Astrocyte of the spinal cord (primary cell): ENCODE results near the gene FIGNL1.

Experiments
- DNase-seq: peaks from one replicate; pipeline ENCODE4 v3.0.0; 2011; ENCODE audit warnings: low read depth, low spot score
- H3K4me3 ChIP-seq: 2 replicates; pipeline ENCODE4 v1.5.1; 2011; ENCODE audit warnings: low read depth, mild to moderate bottlenecking, low read length, moderate library complexity
- CTCF ChIP-seq: IDR thresholded peaks from 2 replicates; pipeline ENCODE4 v1.5.1; 2012; ENCODE audit warnings: low read depth, mild to moderate bottlenecking, low read length, inconsistent platforms
- in situ Hi-C: cut with HindIII; loops from 2 replicates; pipeline ENCODE4 v1.10.0; 2017; ENCODE audit warnings: low sequenced_read_pairs

FIGNL1 gene

GRCh38 chr7:50455658-50456057 lies 5.5 kb upstream of the FIGNL1 start:
- no peak for DNase-seq
- TF ChIP-seq CTCF = no peak
- H3K4me3 ChIP-seq = no peak overlapping the region
- in situ Hi-C loops = no loop called here

- in situ Hi-C loops = no loop called here
- H3K4me3 ChIP-seq = no peak overlapping the region
- DNase-seq = no peak
- no peak for TF ChIP-seq CTCF
These were observed 4.8 kb upstream of the FIGNL1 start for GRCh38 chr7:50454968-50455367.

GRCh38 chr7:50450590-50451032 lies 461 bp upstream of the FIGNL1 start:
- no peak for TF ChIP-seq CTCF
- in situ Hi-C loops = no loop called here
- DNase-seq = no peak
- H3K4me3 ChIP-seq = peak overlapping the region; percentile 65

- H3K4me3 ChIP-seq = peak overlapping the region; percentile 65
- no peak for DNase-seq
- TF ChIP-seq CTCF = no peak
- in situ Hi-C loops = no loop called here
These were observed 659 bp downstream of the FIGNL1 start for GRCh38 chr7:50449501-50449880.

- in situ Hi-C loops = no loop called here
- no peak for DNase-seq
- no peak for TF ChIP-seq CTCF
- no peak overlapping the region for H3K4me3 ChIP-seq
These were observed 1.3 kb downstream of the FIGNL1 start for GRCh38 chr7:50448823-50449222.

GRCh38 chr7:50446542-50446960 lies 3.6 kb downstream of the FIGNL1 start:
- DNase-seq = peak; percentile 95
- H3K4me3 ChIP-seq = no peak overlapping the region
- no peak for TF ChIP-seq CTCF
- in situ Hi-C loops = no loop called here
